IPS-NIHi7 (cell line): Measurements from ENCODE around the gene FAM120B.
"Not testable (repeated sequence)": the region's sequence is repeated elsewhere in the genome, so short reads cannot be mapped to it uniquely, and the experiment has no call there.

Source experiments
- DNase-seq: peaks from one replicate; pipeline ENCODE4 v3.0.0; 2012; ENCODE audit warnings: mixed read lengths; ENCODE audit errors: extremely low spot score

Gene FAM120B

GRCh38 chr6:170298688-170299087 lies 7.9 kb upstream of the FAM120B start:
- DNase-seq = no peak

GRCh38 chr6:170301184-170301583 lies 5.4 kb upstream of the FAM120B start:
- no peak for DNase-seq

- no peak for DNase-seq
Observed at GRCh38 chr6:170305805-170306323, 694 bp upstream of the FAM120B start.

GRCh38 chr6:170307080-170307545 lies 555 bp downstream of the FAM120B start:
- no peak for DNase-seq

GRCh38 chr6:170308761-170309160 lies 2.2 kb downstream of the FAM120B start:
- no peak for DNase-seq

- no peak for DNase-seq
Observed at GRCh38 chr6:170311696-170312095, 5.1 kb downstream of the FAM120B start.

- DNase-seq = no peak
Observed at GRCh38 chr6:170312876-170313275, 6.3 kb downstream of the FAM120B start.

- DNase-seq = peak; percentile 40
Observed at GRCh38 chr6:170313716-170314295, 7.2 kb downstream of the FAM120B start.

- DNase-seq = no peak
Observed at GRCh38 chr6:170314983-170315382, 8.4 kb downstream of the FAM120B start.

GRCh38 chr6:170316071-170316470 lies 9.5 kb downstream of the FAM120B start:
- no peak for DNase-seq

- DNase-seq = no peak
Observed at GRCh38 chr6:170317076-170317475, 10.5 kb downstream of the FAM120B start.

GRCh38 chr6:170317718-170318117 lies 11.2 kb downstream of the FAM120B start:
- DNase-seq = no peak

- DNase-seq = no peak
Observed at GRCh38 chr6:170329321-170329720, 22.8 kb downstream of the FAM120B start.

GRCh38 chr6:170335199-170335598 lies 28.6 kb downstream of the FAM120B start:
- not testable (repeated sequence) for DNase-seq

GRCh38 chr6:170344631-170345576 lies 38.3 kb downstream of the FAM120B start:
- peak; percentile 67 for DNase-seq

GRCh38 chr6:170345662-170346061 lies 39.1 kb downstream of the FAM120B start:
- no peak for DNase-seq

GRCh38 chr6:170346649-170347048 lies 40.1 kb downstream of the FAM120B start:
- no peak for DNase-seq

- DNase-seq = no peak
Observed at GRCh38 chr6:170347091-170347490, 40.5 kb downstream of the FAM120B start.

- no peak for DNase-seq
Observed at GRCh38 chr6:170347975-170348374, 41.4 kb downstream of the FAM120B start.

GRCh38 chr6:170351456-170351855 lies 44.9 kb downstream of the FAM120B start:
- DNase-seq = not testable (repeated sequence)

- not testable (repeated sequence) for DNase-seq
Observed at GRCh38 chr6:170355190-170355589, 48.6 kb downstream of the FAM120B start.

- DNase-seq = no peak
Observed at GRCh38 chr6:170355661-170356060, 49.1 kb downstream of the FAM120B start.

GRCh38 chr6:170357812-170358211 lies 51.3 kb downstream of the FAM120B start:
- no peak for DNase-seq
